ENCODE results near the gene SLAIN2.

SLAIN2 gene

DNA sequence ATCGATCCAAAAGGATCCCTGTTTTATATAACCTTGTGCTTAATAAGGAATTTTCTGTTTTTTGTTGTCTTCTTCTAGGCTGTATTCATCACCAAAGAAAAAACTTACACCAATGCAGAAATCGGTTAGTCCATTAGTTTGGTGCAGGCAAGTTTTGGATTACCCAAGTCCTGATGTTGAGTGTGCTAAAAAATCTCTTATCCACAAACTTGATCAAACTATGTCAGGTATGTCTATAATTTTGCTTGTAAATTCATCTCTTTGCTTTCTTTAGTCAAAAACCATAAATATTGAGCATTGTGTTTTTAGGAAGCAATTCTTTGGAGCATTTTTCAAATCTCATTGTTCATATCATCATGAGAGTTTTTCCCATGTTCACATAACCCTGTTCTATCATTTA, 28.4 kb downstream of the SLAIN2 start:
- no peak for DNase-seq (ENCODE audit: low spot score)

GRCh38 chr4:48370260-48371134, 29.2 kb downstream of the SLAIN2 start:
- no peak for DNase-seq (ENCODE audit: low spot score)

DNA sequence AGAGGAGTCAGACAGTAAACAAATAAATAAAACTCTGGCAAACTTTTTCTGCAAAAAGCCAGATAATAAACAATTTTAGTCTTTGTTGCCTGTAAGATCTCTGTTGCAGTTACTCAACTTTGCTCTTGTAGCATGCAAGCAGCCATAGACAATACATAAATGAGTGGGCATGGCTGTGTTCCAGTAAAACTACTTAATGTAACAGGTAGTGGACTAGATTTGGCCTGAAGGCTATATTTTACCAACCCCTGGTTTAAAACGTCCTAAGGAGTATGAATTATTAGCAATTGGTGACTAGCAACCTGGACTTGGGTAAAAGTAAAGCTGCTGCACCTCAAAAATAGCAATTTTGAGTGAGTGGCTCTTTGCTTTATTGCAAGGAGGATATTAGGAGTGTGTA, 30.9 kb downstream of the SLAIN2 start:
- DNase-seq (ENCODE audit: low spot score), result no peak

GRCh38 chr4:48375651-48376304, 34.4 kb downstream of the SLAIN2 start:
- DNase-seq (ENCODE audit: low spot score), result no peak

DNA sequence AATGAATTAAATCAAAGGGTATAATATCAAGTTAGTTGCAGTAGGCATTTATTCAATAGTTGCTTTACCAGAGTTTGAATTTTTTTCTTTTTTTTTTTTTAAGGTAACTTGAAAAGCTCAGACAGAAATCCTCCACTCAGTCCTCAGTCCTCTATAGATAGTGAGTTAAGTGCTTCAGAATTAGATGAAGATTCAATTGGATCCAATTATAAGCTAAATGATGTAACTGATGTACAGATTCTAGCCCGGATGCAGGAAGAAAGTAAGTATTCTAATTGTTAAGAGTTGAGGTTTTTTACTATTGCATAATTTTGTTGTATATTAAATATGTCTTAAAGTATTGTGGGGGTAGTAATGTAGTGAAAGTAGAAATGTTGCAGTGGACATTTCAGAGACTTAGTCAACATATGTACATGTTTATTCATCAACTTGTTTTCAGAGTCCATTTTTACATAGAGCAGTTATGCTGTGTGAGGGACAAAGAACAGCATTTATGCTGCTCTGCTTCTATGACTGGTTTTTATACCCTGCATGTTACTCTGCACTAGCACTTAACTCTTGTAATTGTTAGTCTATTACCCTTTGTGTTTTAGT, 38.4 kb downstream of the SLAIN2 start:
- DNase-seq (ENCODE audit: low spot score), result no peak

GRCh38 chr4:48380583-48381167, 39.3 kb downstream of the SLAIN2 start:
- DNase-seq (ENCODE audit: low spot score), result no peak

GRCh38 chr4:48388525-48389154, 47.3 kb downstream of the SLAIN2 start:
- DNase-seq (ENCODE audit: low spot score), result no peak

DNA sequence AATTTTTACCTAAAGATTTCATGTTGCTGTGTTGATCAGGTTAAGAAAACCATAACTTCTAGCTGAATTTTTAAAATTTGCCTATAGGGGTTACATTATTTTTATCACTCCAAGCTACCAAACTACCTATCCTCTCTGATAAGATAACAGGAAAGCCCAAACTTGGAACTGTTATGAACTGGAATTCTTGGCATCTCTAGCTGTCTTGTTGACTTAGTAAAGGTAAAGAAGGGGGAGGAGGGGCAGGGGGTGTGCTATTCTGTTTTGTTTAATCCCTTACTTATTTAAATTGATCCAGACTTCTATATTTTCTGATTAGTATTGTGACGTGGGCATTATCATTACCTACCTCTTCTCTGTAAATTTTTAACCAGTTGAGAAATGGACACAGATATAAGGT, 54.7 kb downstream of the SLAIN2 start:
- DNase-seq (ENCODE audit: low spot score), result no peak

DNA sequence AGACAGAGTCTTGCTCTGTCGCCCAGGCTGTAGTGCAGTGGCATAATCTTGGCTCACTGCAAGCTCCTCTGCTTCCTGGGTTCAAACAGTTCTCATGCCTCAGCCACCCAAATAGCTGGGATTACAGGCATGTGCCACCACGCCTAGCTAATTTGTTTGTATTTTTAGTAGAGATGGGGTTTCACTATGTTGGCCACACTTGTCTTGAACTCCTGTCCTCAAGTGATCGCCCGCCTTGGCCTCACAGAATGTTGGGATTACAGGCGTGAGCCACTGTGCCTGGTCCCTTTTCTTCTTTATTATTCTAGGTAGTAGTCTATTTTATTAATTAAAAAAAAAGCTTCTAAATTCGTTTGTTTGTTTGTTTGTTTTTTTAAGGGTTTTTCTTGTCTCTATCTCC, 59.1 kb downstream of the SLAIN2 start:
- DNase-seq (ENCODE audit: low spot score), result no peak

DNA sequence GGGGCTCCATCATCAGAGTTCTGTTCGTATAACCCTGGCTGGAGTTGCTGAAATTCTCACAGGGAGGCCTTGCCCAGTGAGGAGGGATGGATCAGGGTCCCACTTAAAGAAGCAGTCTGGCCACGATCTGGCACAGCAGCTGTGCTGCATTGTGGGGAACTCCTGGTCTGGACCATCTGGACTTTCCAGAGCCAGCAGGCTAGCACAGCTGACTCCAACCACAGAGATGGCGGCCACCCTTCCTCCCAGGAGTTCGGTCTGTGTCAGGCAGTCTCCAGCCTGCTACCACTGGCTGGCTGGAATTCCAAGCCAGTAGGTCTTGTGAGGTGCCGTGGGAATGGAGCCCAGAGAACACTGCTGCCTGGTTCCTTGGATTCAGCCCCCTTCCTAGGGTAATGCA, 62.0 kb downstream of the SLAIN2 start:
- DNase-seq (ENCODE audit: low spot score), result no peak

- DNase-seq (ENCODE audit: low spot score), result no peak
Observed at GRCh38 chr4:48403779-48404178, 62.5 kb downstream of the SLAIN2 start.

GRCh38 chr4:48405924-48406323, 64.6 kb downstream of the SLAIN2 start:
- no peak for DNase-seq (ENCODE audit: low spot score)

DNA sequence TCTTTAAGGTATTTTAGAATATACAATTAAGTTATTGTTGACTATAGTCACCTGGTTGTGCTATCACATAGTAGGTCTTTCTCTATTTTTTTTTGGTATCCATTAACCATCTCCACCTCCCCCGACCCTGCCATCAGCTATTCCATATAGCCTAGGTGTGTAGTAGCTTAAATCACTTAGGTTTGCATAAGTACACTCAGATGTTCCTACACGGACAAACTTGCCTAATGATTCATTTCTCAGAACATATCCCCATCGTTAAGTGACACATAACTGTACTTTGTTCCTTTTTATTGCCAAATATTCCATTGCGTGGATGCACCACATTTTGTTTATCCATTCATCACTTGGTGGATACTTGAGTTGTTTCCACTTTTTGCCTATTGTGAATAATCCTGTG, 67.9 kb downstream of the SLAIN2 start:
- no peak for DNase-seq (ENCODE audit: low spot score)

DNA sequence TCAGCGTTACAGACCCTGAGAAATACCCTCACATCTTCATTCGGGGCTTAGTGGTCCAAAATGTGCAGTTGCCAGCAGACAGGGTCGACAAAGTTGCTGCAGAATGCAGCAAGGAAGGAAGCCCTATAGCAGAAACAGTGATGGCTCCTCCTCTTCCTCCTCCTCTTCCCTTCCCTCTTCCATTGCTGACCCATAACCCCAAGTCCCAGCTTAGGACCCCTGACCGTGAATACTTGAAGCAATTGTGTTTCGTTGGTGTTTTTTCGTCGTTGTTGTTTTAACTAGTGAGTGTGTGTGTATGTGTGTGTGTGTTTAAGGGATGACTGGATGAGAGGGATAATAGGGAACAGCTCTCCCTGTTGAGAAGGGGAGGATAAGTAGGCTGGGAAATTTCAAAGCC, 69.5 kb downstream of the SLAIN2 start:
- no peak for DNase-seq (ENCODE audit: low spot score)

DNA sequence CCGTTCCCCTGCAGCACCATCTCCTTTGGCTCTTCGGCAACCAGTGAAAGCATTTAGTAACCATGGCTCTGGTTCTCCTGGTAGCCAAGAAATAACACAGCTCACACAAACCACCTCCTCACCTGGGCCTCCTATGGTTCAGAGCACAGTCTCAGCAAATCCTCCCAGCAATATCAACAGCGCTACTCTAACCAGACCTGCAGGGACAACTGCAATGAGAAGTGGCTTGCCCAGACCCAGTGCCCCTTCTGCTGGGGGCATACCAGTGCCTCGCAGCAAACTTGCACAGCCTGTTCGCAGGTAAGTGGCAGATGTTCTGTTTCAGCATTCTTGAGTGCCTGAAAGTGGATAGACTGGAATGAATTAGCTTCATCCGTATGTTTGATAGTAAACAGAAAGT, 78.8 kb downstream of the SLAIN2 start:
- DNase-seq (ENCODE audit: low spot score), result no peak

DNA sequence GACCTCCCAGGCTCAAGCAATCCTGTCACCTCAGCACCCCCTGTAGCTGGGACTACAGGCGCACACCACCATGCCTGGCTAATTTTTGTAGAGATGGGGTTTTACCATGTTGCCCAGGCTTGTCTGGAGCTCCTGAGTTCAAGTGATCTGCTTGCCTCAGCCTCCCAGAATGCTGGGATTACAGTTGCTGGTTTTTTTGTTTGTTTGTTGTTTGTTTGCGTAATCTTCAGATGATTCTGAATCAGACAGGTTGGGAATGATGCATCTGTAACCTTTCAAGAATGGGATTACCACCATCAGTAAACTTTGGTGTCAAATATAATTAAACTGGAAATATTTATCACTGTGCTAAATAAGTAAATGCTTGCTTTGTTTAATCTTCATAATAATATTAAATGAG, 79.8 kb downstream of the SLAIN2 start:
- DNase-seq (ENCODE audit: low spot score), result no peak

DNA sequence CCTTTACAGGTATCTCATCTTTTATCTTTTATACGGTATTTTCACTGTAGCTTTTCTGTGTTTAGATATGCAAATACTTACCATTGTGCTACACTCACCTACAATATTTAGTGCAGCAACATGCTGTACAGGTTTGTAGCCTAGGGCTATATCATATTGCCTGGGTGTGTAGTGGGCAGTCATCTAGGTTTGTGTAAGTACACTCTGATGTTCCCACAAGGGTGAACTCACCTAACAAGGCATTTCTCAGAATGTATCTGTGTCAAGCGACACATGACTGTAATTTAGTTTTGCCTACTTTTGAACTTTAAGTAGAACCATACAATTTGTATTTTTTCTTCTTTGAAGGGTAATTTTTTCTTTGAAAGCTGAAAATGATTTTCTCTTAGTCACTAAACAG, 87.6 kb downstream of the SLAIN2 start:
- DNase-seq (ENCODE audit: low spot score), result no peak

DNA sequence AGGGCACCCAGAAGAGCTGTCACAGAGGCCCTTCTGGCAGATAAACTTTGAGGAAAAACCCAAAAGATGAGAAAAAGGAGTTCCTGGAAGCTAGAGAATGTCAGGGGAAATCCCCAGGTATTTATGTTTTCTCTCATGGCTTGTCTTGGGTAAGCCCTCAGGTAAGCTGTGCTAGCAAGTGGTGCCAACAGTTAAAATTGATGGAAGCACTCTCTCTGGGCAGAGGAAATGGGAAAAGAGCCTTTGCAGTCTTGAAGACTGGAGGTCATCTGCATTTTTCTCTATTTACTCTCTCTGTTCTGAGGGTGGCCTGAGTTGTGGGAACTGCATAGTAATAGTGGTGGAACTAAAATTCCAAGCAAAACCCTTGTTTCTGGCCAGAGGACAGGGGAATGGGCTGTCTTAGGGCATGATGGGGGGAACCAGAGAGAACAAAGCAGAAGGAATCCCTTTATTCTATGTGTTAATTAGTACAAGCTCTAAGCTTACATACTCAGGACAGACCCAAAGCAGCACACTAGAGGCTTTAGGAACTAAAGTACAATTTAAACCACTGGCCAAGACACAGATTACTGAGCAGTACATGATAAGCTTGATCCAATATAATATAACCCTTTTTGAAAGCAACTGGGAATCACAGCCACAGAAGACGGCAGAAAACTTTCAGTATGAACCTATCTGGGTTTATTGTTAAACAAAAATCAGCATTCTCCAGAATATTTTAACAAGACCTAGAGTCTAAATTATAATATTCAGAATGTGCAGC, 88.6 kb downstream of the SLAIN2 start:
- DNase-seq (ENCODE audit: low spot score), result no peak

DNA sequence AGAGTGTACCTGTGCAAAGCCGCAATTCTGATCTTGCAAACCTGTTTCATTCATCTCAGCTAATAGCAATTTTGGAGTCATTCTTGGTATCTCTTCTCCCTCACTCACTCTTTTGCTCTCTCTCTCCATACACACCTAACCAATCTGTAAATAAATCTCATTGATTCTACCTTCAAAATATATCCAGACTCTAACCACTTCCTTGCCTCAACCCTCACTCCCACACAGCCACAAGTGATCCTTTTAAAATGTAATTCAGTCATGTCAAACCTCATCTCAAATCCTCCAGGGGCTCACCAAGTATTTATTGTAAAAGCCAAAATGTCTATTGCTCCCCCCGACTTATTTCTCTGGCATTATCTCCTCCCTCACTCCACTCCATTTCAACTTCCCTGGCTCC, 90.1 kb downstream of the SLAIN2 start:
- no peak for DNase-seq (ENCODE audit: low spot score)

DNA sequence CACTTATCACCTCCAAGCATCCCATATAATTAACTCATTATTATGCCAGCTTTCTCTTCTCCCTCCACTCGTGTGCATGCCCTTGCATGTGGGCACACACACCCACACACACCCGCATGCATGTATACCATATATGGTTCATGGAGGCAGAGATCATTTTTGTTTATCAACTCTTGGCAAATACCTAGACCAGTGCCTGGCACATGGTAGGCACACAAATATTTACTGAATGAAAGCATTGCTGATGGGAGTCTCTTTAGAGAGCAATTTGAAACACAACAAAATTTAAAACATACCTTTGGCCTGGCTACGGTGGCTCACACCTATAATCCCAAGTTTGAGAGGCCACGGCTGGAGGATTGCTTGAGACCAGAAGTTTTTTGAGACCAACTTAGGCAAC, 90.7 kb downstream of the SLAIN2 start:
- no peak for DNase-seq (ENCODE audit: low spot score)

DNA sequence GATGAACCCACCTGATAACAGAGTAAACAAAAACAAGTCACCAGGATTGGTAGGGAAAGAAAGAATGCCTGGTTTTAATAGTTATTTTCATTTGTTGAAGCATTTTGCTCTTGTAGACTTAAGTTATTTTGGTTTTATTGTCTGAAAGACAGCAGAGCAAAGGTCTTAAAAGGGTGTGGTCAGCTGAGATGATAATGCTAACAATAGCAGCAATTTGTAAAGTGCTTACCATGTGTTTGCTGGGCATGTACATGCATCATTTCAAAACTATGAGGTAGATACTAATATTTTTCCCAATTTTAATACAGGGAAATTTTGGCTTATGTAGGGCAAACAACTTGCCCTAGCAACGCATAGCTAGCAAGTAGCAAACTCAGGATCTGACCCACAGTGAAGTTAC, 95.0 kb downstream of the SLAIN2 start:
- DNase-seq (ENCODE audit: low spot score), result no peak

DNA sequence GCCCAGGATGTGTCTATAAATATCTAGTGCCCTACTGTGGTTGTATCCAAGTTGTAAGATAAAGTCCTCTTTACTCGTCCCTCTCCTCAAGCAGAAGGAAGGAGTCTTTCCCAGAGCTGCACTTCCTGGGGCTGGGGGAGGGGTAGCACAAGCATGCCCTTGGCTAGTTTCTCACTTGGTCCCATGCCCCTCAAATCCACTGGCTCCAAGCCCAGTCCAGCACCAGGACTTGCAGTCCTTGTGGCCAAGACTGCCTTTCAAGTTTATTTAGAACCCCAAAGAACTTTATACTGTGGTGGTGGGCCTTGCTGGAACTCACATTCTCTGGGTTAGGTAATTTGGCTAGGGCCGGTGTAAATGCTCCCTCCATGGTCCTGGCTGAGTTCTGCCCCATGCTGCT, 98.7 kb downstream of the SLAIN2 start:
- DNase-seq (ENCODE audit: low spot score), result no peak

Data from SW480 (cell line).